HG03159 (cell line): ENCODE measurements around the gene DLGAP1.

Experiments used
- ATAC-seq: cut with Tn5 transposase; IDR thresholded peaks from one replicate; pipeline ENCODE4 v1.9.1; 2021; ENCODE audit warnings: mild to moderate bottlenecking, moderate library complexity; ENCODE audit not compliant: unreplicated experiment

The DLGAP1 gene

DNA sequence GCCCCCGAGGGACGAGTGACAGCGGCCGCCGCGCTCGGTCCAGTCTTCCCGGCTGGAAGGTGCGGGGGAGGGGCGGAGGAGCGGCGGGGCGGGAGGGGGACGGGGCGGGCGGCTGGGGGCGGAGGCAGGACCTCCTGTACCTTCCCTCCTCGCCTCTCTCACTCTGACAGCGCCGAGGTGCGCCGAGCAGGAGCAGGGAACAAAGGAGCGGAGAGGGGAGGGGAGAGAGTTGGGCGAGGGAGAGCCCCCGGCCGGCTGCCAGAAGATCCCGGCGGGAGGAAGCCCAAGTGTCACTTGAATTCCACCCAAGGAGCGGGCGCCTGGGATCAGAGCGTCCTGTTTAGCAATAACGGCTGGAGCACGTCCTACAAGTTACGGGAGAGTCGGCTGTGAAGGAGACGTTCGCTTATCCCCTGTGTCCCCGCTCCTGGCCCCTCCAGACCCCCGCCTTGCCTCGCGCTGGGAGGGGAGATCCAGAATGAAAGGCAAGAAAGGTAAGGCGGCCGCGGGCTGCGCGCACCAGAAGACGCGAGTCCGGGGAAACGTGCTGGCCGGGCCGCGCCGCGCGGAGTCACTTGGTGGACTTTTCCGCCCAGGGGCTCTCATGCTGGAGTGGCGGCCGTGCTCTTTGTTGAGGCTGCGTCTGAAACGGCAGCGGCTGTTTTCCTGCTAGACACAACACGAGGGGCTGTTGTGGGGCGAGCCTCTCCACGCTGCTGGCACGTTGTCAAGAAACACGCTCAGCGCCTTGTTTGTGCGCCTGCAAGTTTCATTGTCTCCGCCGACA is 1004.9 kb downstream of the DLGAP1 start, which contains the start of gene TGIF1:
TGIF1 (plus strand) TSS at position 161 of the 787 bp plus-strand sequence; CDS start at position 479, 318 bp downstream.
- ATAC-seq, result no peak

DNA sequence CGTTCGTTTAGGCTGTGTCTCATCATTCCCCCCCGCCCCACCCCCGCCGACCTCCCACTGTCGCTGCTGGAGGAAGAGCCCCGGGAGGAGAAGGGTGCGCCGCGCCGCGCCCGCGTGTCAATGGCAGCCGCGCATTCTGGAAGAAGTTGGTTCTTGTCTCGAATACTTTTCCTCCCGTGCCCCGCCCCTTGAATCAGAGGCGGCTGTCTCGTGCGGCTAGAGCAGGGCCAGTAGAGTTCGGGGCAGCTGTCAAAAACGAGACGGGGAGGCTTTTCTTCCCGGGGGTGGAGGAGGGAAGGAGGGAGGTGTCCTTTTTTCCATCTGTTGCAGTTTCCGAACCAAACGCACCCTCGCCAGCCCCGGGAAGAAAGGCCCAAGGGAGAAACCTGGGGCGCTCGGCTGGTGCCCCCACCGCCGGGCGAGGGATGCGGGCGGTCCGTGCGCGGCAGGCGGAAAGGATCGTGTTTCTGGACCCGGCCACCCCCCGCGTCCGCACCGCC is 1005.5 kb downstream of the DLGAP1 start:
- peak; percentile 14 for ATAC-seq

DNA sequence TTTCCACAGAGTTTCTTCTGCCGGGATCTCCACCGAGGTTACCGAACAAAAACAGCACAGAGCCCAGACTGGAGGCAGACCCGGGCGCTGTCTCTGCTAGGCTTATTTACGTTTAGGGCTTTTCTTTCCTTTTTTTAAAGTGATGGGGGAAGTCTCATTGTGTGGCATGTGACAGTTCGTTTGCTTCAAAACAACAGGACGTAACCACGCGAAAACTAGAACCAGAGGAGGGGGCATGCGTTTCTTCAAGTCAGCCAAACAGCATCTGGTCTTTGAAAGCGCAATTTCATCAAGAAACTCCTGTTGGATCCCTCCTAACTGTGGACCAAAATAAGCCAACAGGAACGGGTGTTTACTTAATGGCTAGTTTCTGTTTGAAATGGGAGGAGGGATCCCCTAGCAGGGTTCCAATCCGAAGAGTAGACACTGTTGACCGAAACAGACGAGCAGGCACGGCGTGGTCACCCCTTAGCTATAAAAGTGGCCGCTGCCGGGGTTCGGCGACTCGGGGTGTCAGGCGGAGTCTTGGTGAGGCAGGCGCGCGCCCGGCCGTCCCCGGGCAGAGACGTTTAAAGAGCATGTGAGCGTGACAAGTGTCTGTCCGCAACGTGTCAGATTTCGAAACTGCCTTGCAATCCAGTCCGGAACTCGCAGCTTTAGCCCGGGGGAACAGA is 1006.1 kb downstream of the DLGAP1 start:
- ATAC-seq, result peak; percentile 42

DNA sequence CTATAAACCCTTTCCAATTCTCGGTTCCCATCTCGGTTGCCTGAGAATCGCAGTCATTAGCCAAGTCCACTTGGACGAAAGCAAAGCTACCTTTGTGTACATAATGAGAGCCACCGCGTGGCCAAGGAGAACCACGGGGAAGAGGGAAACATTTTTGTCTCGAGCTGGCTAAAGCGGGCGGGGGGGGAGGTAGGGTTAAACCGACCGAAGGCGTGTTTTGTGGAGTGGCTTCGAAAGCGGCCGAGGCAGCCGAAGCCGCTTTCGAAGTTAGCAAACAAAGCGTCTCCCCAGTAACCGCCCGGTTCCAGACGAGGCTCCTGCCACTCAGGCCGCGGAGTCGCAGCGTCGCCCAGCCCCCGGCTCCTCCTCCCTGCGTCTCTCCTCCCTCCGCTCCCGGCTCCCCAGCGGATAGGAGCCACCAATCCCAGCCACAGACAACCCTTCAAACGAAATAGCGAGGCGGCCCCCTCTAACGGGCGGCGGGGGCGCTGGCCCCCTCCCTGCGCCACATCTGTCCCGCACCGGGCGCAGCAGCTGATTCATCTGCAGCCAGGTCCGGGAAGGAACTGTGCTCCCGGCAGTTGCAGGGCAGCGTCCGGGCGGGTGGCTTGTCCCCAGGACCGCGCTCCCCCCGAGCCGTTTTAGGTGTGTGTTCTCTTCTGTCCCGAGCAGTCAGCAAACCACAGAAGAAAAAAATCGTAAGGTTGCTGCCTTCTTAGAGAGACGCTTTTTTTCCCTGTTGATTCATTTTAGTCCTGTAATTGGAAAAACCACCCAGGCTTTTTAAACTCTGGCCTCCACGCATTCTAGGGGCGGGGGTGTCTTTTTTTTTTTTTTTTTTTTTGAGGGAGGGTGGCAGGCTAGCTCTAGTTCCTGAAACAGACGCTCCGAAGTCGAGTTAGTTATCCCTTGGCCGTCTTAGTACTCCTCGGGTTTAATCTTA is 1006.9 kb downstream of the DLGAP1 start:
- ATAC-seq, result peak; percentile 65

DNA sequence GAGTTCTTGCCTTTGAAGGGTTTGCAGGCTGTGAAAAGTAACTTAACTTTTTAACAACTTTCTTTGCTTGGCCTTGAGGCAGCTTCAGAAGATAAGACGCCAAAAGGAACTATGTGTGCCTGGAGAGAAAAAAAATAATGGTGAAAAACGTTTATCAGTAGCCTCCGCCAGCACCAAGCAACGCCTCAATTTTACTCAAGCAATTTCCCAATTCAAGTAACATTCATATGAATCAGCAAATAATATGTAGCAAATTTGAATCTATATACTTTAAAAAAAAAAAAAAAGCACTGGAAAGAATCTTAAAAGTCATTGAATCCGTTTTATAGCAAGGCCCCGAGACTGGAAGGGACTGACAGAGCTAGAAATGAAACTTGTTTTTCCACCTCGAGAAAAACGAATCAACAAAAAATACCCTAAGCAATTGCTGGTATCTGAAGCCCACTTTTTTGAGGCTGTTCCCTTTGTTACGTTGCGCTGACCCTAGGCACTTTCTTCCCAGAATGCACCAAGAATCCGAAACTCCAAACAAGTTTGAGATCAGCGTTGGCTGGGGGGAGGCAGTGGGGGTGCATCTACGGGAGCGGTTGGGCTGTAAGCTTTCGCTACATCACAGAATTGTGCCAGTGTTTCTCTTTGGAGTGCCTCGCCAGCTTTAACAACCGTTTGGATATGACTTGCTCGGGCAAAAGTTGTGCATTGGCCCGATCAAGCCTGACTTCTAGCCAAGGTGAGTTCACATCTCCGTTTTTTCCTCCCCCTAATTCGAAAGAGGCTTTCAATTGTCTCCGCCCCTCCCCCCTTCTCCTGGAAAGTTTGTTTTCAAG is 1007.8 kb downstream of the DLGAP1 start:
- no peak for ATAC-seq
